Stimulated activated naive CD4-positive, alpha-beta T cell (primary cell): ENCODE measurements around the gene CHID1.

Experiments
- DNase-seq, 6 experiments: peaks; one replicate each; lab custom pipeline; 2025; lab: John Stamatoyannopoulos, UW

CHID1 gene

DNA sequence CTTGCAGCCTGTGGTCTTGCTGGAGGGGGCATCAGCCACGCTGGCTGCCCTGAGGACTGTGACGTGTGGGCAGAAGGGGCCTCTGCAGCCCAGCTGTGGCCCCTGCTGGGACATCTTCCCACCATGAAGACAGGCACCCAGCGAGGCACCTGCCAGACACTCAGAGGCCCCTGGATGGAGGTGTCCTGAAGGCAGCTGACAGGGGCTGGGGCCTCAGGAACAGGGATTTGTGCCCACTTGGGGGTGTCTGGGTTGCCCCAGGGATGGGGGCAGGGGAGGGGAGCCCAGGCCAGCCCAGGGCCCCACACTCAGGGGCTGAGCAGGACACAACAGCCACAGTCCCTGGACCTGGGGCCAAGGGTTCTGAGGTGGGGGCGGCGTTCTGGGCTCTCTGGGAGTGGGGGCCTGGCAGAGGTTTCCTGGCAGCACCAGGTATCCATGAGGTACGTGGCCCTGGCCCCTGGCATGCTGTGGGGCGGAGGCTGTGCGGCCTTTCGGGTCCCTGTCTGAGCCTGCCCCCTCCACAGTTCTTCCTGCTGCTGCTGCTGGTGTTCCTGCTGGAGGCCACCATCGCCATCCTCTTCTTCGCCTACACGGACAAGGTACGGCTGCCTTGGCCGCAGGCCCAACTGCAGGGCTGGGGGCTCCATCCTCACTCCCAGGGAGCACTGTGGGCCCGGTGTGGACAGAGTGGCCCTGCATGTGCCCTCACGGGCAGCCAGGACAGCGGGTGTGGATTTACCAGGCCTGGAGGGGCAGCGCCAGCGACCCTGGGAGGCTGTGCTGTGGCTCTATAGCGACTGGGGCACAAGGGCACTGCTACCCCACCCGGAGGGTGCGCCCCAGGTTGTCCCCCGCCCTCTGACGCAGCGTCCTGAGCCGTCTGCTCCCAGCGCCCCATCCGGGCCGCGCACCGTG, 46.4 kb downstream of the CHID1 start:
- no peak for DNase-seq

DNA sequence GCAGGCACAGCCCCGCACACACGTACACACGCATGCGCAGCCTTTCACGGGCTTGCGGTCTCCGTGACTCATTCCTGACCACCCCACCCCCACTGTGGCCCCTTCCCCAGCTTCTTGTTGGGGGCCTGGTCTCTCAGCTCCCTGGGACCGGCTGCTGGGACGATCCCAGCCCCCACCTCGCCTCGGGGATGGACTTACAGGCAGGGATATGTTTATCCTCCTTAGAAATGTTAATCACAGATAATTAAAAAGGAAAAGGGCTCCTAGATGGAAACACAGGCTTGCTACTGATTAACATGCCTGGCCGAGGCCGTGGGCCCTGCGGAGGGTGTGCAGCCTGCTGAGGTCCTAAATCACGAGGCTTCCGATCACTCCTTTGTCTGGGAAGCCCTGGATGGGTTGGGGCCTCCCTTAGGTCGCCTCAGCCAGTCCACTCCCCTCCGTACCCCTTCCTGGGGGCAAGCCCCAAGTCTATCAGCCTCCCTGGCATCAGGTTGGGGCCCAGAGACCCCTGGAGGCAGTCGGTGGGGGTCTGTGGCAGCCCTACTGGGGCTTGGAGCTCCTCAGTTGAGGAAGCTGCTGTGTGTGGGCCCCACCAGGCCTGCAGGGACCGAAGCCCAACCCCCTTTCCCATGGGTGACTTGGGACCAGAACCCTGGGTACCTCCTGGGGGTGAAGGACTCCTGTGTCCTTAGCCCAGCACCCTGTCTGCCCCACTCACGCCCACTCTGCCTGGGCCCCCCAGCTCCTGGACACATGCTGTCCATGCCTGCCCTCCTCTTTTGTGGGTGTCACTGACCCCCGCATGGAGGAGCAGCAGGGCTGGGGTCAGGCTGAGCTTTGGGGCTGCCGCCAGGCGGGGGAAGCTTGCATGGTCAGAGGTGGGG, 47.3 kb downstream of the CHID1 start:
- DNase-seq = no peak

DNA sequence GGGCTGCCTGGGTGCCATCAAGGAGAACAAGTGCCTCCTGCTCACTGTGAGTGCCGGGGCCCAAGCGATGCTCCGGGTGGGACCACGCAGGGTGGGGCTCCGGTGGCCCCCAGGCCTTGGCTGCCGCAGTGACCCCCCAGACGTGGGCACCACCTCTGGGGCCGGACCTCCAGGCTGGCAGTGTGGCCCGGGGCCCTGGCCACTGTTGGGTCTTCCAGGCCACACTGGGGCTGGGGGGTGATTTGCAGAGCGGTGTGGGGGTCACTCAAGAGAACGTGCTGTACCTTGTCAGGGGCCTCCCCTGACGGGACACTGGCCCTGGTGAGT, 48.0 kb downstream of the CHID1 start:
- no peak for DNase-seq

DNA sequence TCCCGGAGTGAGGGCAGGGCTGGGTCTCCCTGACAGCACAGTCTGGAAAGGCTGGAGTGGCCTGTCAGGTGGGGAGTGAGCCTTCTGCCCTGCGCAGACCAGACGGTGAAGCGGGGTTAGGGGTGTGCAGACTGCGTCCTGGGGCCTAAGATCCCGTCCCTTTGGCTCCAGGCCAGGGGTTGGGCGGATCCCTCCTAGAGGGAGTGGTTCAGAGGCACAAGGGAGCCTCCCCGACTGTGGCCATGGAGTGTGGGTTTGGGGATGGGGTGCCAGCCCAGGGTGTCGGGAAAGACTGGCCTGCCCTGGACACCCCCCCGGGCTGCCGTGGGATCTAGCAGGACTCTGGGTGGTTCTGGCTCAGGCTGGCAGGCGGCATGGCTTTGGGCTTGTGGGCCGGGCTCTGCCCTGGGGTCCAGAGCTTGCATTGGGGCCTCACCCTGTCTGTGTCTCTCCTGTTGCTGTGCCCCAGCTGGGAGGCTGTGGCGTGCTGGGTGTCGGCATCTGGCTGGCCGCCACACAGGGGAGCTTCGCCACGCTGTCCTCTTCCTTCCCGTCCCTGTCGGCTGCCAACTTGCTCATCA, 48.4 kb downstream of the CHID1 start:
- no peak for DNase-seq

DNA sequence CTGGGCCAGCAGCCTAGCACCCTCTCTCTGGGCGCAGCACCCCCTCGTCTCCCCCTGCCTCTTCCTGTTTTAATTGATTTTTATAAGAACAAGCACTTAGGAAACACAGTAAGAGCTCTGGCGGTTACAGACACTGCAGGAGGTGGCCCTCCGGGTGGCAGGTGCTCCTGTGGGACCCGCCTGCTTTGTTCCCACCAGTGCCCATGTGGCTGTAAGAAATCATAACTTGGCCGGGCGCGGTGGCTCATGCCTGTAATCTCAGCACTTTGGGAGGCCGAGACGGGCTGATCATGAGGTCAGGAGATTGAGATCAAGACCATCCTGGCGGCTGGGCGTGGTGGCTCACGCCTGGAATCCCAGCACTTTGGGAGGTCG, 49.5 kb downstream of the CHID1 start:
- DNase-seq = no peak

DNA sequence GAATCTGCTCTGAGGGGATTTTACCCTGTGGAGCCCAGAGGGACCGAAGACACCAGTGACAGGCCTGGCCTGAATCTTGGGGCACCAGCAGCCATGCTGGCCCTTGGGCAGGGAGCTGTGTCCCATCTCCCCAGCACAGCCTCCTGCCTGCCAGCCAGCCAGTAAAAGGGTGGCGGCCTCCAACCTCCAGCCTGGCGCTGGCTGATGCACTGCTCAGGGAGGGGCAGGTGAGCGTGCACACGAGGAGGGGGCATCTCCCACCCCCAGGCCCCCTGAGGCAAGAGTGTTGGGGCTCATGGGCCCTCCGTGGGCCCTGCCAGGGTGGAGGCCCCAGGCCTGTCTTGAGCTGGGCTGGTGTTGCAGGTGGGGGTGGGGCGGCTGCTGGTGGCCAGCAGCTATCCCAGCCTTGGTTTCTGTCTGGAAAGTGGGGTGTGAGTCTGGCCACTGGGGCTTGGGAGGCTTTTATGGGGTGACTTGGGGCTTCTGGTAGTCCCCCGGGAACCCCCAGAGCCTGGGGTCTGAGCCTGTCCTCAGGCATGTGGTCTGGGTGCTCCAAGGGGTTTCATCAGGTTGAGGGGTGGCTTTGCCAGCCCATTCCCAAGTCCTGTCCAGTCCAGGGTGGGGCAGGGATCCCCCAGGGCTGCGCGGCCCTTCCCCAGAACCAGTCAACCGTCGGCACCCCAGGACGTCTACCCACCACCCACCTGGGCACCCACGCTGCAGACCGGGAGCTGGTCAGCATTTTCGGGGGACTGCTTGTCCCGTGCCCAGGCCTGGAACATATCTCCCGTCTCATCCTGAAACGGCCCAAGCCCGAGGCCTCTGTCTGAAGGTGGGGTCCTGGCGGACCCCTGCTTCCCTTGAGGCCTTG, 50.1 kb downstream of the CHID1 start:
- no peak for DNase-seq

DNA sequence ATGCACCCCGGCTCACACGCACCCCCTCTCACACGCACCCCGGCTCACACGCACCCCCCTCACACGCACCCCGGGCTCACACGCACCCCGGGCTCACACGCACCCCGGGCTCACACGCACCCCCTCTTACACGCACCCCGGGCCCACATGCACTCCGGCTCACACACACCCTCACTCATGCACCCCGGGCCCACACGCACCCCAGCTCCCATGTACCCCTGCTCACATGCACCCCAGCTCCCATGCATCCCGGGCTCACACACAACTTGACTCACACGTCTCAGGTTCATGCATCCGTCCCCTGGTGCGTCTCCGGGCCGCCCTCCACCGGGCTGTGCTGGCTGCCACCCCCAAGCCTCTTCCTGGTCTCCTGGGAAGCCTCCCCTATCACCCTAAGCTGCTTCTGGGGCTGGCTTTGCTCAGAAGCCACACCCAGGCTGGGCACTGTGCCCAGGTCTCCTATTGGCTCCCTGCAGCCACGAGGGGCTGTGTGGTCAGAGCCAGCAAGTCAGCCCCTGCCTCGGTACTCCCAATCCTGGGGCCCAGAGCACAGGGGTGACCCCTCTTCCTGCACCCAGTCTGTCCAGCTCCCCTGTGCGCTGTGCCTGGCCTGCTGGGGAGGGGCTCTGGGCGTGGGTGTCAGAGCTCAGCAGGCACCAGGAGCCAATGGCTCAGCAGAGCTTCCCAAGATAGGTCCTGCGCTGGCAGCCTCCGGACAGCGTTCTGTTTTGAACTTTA, 51.0 kb downstream of the CHID1 start:
- DNase-seq = no peak

DNA sequence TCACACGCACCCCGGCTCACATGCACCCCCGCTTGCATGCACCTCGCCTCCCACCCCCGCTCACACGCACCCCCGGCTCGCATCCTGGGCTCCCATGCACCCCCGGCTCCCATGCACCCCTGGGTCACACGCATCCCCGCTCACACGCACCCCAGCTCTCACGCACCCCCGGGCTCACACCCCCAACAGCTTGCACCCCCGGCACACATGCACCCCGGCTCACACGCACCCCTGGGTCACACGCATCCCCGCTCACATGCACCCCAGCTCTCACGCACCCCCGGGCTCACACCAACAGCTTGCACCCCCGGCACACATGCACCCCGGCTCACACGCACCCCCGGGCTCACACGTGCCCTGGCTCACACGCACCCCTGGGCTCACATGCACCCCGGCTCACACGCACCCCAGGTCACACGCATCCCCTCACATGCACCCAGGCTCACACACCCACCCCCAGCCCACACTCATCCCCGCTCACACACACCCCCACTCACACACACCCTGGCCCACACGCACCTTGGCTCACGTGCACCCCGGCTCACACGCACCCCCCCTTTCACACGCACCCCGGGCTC, 51.8 kb downstream of the CHID1 start:
- DNase-seq = no peak

DNA sequence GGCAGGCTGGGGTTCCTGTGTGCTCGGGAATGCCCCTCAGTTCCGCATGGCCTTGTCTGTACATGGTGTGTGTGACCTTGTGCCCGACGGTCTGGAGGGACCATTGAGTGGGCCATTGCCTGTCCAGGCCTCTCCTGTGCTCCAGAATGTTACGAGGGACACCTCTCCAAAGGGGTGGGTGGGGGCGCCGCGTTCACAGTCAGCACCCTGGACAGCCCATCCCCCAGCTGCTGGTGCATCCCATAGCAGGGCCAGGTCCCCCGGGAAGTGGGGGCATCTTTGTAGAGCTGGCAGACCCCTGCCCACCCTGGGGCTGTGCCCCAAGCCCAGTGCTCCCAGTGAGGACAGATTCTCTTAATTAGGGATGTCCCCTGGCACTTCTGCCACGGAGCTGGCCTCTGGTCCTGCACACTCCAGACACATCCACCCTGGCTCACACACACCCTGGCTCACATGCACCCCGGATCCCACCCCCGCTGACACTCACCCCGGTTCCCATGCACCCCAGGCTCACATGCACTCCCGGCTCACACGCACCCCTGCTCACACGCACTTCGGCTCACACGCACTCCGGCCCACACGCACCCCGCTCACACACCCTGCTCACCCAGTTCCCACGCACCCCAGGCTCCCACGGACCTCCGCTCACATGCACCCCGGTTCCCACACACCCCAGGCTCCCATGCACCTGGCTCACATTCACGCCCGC, 52.4 kb downstream of the CHID1 start:
- DNase-seq = no peak

DNA sequence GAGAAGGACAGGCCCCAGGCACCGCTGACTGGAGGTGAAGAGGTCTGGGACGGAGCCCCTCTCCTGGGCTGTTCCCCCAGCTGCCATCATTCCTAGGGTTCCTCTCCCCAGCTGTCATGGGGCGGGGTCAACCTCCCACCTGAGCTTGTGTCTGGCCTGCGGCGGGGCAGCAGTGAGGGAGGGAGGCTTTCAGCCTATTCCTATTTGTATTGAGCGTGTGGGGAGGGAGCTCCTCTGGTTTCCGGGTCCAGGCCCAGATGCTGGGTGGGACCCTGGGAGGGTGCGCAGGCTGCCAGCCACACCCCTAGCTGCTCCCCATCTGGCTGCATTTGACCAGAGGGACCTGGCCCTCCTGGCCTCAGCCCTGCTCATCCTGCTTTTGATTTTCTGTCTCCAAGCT, 54.2 kb downstream of the CHID1 start:
- DNase-seq = no peak

DNA sequence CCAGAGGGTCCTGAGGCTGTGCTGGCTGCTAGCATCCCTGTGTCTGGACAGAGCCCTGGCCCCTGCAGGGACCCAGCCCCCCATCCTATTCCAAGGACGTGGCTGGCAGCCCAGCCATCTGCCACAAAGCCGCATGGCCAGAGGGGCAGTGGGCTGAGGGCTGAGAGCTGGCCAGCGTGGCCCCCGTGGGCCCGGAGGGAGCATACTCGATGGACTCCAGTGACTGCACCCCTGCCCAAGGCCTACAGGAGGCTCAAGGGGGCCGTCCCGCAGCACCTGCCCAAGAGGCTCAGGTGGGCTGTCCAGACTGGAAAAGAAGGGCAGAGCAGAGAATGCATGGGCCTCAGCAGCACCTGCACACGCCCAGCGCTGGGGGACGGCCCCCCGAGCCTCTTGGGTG, 54.8 kb downstream of the CHID1 start:
- DNase-seq = no peak

DNA sequence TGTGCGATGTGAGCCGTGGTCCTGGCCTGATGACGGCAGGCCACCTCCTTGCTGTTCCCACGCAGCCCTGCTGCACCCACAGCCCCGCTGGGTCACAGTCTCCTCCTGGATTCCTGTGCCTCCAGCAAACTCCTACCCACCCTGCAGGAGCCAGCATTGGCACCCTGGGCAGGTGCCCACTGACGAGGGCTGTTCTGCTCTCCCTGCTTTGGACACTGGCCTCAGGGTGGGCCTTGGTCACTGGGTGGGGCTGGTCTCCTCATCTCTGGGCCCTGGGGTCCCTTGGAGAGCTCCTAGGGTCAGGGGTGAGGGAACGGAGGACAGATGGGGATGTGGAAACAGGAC, 55.3 kb downstream of the CHID1 start:
- DNase-seq = no peak

DNA sequence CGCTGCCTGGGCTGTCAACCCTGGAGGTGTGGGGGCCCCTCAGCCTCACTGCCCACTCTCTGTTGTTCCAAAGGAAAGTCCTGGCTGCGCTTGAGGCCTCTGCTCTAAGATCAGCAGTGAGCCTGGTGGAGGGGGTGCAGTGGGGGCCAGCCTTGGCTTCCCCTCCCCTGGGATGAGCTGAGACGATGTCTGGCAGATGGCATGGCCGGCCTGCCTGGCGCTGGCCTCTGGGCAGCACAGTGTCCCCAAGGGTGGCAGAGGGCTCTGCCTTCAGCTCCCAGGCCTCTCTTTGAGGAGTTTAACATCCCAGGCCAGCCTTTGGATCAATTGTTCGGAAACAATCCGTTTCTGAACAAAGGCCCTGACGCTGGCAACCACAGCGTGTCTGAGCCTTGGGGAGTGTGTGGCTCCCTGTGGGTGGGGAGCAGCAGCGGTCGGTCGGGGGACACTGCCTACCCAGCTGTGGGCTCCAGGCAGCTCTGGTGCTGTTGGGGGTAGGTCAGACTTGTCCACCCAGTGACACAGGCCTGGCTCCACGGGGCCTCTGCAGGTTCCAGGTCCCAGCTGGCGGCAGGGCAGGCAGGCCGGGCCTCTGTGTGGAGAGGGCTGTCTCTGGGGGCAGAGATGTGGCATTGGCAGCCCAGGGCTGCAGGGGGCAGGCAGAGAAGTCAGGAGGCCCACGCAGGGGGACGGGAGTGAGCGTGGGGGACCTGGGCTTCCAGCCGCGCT, 55.8 kb downstream of the CHID1 start:
- no peak for DNase-seq

DNA sequence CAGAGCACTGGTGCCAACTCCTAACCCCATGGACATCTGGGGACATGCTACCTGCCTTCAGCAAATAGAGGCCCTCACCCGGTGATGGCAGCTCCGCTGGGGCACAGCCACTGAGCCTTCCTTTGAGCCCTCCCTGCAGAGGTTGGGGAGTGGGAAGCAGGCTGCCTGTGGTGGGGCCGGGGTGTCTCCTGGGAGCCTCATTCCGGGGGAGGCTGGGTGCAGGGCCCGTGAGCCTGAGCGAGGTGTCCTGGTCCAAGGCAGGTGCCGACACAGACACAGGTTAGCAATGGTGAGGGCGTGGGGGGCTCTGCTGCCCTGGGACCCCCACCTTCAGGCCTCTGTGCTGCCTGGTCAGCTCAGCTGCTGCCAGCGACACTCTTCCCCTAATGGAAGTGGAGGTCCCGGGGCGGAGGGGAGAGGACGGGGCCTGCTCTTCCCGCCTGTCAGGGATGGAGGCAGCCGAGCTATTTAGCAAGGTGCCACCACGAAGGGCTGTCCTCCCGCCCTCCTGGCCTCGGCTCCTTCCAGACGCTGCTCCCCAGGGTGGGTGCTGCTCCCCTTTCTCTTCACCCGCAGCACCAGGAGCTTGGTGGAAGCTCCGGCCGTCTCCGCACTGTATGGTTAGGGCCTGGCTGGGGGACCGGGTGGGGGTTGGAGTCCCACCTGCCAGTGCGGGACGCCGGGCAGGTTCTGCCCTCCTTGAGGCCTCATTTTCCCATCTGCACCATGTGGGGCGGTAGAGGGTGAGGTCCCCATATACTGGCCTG, 56.7 kb downstream of the CHID1 start:
- DNase-seq = no peak

DNA sequence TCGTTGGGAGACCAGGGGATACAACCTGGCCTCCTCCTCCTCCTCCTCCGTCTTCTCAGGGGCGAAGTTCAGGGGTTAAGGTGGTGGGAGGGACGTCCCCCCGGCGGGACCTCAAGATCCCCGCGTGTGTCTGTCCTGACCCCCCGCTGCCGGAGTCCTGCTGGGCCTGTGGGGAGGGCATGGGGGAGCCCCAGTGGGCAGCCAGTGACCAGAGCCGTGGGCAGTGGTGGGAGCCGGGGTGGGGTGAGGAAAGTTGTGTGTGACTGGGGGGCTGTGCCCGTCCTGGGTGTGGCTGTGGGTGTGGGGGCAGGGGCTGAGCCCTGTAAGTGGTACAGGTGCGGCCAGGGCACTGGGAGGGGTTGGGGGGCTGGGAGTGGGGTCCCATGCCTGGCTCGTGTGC, 57.8 kb downstream of the CHID1 start:
- no peak for DNase-seq

DNA sequence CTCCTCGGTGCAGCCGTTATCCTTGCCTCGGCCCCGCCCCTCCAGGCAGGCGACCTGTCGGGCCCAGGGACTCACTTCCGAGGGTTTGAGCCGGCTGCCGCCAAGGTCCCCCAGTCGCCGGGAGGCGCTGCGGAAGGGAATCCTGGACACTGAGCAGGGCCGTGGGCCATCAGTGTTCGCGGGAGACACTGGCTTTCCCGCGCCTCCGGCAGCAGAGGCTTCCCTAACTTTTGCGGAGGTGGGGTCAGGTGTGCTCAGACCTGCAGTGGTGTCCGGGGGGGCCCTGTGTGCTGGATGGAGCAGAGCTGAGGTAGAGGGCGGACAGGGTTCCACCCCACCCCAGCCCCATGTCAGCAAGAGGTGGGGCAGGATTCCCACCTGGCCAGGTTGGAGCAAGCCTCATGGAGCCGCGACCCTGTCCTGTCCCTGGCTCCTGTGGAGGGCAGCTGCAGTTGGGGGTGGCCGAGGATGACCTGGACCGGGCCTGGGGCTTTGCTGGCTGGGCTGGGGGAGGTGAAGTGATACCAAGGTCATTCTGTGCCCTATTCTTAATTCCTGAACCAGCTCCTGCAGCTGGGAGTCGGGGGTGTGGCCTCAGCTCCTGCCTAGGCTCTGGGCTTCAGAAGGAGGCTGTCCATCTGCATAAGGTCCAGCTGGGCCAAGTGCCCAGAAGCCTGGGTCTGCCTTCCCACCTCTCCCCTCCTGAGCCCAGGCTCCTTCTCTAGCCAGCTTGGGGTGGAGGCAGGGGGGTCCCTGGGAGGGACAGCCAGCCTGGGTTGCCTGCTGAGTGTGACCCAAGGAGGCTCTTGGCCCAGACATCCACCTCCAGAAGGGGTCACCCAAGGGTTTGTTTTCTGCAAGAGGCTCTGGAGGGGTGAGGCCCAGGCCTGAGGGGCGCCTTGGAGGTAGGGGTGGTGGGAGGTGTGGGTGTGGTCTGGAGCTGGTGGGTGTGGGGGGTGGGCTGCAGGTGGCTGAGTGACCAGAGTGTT, 59.5 kb downstream of the CHID1 start:
- no peak for DNase-seq

DNA sequence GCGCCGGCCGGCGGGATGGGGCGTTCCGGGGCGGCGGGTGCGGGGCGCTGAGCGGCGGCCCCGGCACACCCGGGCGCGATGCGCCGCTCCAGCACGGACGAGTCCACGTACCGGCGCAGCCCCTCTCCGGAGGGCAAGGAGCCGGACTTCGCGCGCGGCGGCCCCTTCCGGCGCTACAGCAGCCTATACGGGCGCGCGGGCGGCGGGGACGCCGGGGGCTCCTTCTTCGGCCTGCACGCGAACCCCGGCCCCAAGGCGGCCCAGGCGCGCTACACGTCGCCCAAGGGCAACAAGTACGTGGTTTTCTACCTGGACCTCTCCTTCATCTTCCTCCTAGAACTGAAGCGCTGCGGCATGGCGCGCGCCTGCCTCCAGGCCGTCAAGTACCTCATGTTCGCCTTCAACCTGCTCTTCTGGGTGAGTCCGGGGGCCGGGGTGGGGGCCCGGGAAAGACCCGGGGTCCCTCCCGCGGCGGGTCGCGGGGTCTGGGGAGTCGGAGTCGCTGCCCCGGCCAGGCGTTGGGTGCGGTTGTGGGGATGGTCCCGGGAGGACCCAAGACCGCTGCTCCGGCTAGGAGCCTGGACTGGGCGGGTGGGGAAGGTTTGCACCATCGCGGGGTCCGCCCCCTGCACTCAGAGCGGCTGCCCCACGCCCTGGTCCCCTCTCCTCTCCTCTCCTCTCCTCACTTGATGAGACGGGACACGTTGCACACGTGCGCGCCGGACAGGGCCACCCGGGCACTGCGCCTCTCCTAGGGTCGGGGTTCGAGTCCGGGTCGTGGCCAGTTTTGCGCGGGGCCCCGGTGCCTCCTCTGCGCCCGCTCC, 60.4 kb downstream of the CHID1 start:
- DNase-seq = no peak
